22Rv1 (cell line): Measurements from ENCODE around the gene EVA1C.

Source experiments
- H3K27ac ChIP-seq: fragments of 450-650 bp; 2 replicates; pipeline ENCODE4 v1.5.1; 2017
- ZFX ChIP-seq: fragments of 450-650 bp; IDR thresholded peaks from 2 replicates; pipeline ENCODE4 v1.6.1; 2017; ENCODE audit warnings: antibody characterized with exemption, borderline replicate concordance
- TF ChIP-seq, protein P1 (sequence below): fragments of 450-650 bp; IDR thresholded peaks from 2 replicates; pipeline ENCODE4 v1.5.1; 2017; ENCODE audit warnings: mild to moderate bottlenecking

The EVA1C gene

GRCh38 chr21:32515874-32516273, 103.4 kb downstream of the EVA1C start:
- H3K27ac ChIP-seq: no peak overlapping the region
- TF ChIP-seq, protein P1, sequence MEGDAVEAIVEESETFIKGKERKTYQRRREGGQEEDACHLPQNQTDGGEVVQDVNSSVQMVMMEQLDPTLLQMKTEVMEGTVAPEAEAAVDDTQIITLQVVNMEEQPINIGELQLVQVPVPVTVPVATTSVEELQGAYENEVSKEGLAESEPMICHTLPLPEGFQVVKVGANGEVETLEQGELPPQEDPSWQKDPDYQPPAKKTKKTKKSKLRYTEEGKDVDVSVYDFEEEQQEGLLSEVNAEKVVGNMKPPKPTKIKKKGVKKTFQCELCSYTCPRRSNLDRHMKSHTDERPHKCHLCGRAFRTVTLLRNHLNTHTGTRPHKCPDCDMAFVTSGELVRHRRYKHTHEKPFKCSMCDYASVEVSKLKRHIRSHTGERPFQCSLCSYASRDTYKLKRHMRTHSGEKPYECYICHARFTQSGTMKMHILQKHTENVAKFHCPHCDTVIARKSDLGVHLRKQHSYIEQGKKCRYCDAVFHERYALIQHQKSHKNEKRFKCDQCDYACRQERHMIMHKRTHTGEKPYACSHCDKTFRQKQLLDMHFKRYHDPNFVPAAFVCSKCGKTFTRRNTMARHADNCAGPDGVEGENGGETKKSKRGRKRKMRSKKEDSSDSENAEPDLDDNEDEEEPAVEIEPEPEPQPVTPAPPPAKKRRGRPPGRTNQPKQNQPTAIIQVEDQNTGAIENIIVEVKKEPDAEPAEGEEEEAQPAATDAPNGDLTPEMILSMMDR: no peak
- TF ChIP-seq ZFX: no peak

DNA sequence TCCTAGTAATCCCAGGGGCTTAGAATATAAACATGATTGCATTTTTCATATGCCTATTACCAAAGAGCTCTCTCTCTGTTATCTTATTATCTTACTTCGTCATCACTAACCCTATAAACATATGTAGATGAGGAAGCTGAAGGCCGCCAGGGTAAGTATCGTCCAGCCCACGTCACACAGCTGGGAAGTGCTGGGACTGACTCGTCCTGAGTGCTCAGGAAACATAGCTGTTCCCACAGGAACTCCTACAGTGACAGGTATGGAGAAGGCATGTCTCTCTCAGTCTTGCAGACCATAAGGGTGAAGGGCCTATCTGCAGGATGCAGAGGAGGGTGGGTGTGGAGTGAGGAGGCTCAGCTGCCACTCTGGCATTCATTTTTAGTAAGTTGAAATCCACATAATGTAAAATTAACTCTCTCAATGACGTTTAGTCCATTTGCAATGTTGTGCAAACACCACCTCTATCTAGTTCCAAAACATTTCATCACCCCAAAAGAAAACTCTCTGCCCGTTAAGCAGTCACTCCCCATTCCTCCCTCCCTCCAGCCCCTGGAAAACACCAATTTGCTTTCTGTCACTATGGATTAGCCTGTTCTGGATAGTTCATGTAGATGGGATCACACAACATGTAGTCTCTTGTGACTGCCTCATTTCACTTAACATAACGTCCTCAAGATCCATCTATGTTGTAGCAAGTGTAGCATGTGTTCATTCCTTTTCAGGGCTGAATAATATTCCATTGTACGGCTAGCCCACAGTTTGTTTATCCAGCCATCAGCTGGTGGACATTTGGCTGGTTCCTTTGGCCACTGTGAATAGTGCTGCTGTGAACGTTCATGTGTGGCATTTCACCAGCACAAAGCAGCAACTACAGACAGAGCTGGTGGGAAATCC, 104.5 kb downstream of the EVA1C start:
- no peak overlapping the region for H3K27ac ChIP-seq
- TF ChIP-seq, protein P1: no peak
- no peak for TF ChIP-seq ZFX

GRCh38 chr21:32519945-32520874, 107.7 kb downstream of the EVA1C start:
- no peak for TF ChIP-seq ZFX
- TF ChIP-seq, protein P1: no peak
- H3K27ac ChIP-seq: no peak overlapping the region

DNA sequence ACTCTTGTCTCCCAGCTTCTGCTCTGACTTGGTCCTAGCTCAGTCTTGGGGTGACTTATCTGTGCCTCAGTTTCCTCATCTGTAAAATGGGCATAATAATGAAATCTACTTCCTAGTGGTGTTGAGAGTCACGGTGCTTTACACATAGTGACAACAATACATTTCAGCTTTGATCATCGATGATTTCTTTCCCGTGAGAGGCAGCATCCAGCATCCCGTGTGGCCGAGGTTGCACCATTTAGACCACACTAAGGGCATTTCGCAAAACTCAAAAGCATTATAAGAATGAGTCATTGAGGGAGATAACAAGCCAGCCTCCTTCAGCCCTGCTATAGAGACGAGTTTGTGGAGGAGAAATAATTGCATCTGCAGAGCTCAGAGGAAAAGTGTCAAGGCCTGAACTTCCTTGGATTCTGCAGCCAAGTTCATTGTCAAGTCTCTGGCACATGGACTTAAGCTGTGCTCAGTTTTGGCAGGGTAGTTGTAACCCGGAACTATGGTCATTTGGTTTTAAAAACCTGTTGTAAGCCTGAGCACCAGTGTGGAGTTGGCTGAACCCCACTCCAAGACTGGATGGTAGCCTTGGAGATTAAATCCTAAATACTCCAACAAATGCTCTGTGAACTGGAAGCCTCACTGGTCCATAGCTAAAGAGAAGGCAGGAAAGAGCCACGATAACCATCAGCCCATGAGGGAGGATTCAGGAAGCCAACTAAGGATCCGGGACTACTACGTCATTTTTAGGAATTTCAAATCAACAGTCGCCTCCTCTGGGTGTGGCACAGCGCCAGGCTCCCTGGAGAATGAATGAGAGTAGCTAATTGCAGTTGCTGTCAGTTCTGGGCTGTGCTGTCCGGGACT, 108.6 kb downstream of the EVA1C start:
- TF ChIP-seq, protein P1: no peak
- no peak for TF ChIP-seq ZFX
- H3K27ac ChIP-seq: no peak overlapping the region

DNA sequence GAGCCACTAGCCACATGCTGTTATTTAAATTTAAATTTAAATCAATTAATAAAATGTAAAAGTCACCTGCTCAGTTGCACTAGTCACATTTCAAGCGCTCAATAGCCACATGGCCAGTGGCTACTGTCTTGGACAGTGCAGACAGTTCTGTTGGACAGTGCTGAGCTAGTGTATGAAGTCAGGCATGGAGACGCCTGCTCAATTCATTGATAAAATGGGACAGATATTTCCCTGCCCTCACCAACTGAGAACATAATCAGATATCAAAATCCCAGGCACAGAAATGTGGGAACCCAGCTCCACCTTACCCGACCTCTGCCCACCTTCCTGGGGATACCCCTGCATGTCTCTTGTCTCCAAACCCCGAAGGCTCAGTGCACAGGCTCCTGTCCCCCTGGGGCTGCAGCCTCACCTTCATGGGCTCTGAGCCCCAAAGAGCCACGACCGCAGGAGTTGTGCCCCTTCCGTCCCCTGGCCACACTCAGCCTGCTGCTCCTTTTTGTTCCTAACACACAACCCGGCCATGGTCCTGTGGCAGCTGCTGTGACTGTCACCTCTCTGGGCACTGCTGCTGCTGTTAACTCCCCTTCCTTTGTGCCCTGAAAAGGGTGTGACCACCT, 109.3 kb downstream of the EVA1C start:
- TF ChIP-seq, protein P1: no peak
- no peak for TF ChIP-seq ZFX
- H3K27ac ChIP-seq: no peak overlapping the region

- H3K27ac ChIP-seq: no peak overlapping the region
- TF ChIP-seq, protein P1: no peak
- TF ChIP-seq ZFX: no peak
These were observed 111.0 kb downstream of the EVA1C start for GRCh38 chr21:32523463-32523862.
